Neural progenitor cell (in vitro differentiated cells): ENCODE measurements around the gene UTS2B. TPM values are rescaled to one million over a fixed set of nuclear protein-coding genes. Genes with fewer than 3 reads are reported as not detected.

ENCODE experiments used
- DNase-seq: peaks from one replicate; pipeline ENCODE4 v3.0.0-alpha.2; 2016; ENCODE audit warnings: low spot score
- H2AFZ ChIP-seq: fragments of 200-600 bp; sonication (generic); replicated peaks from 2 replicates; pipeline ENCODE4 v1.6.1; 2016; ENCODE audit warnings: antibody characterized with exemption
- H3F3A ChIP-seq: fragments of 200-600 bp; sonication (generic); 2 replicates; pipeline ENCODE4 v1.6.1; 2016; ENCODE audit warnings: antibody characterized with exemption, low read depth
- H3K27ac ChIP-seq: fragments of 200-600 bp; sonication (generic); 2 replicates; pipeline ENCODE4 v1.5.1; 2016; ENCODE audit warnings: mild to moderate bottlenecking
- H3K27me3 ChIP-seq: fragments of 200-600 bp; sonication (generic); 2 replicates; pipeline ENCODE4 v1.6.1; 2016; ENCODE audit warnings: mild to moderate bottlenecking, moderate library complexity
- H3K36me3 ChIP-seq: fragments of 200-600 bp; sonication (generic); 2 replicates; pipeline ENCODE4 v1.5.1; 2016
- H3K4me1 ChIP-seq: fragments of 200-600 bp; sonication (generic); 2 replicates; pipeline ENCODE4 v1.6.1; 2016; ENCODE audit warnings: mixed run types
- H3K4me2 ChIP-seq: fragments of 200-600 bp; sonication (generic); 2 replicates; pipeline ENCODE4 v1.6.1; 2016
- H3K4me3 ChIP-seq: fragments of 200-600 bp; sonication (generic); 2 replicates; pipeline ENCODE4 v1.5.1; 2016
- H3K79me2 ChIP-seq: fragments of 200-600 bp; sonication (generic); 2 replicates; pipeline ENCODE4 v1.6.1; 2016; ENCODE audit warnings: low read depth
- H3K9ac ChIP-seq: fragments of 200-600 bp; sonication (generic); 2 replicates; pipeline ENCODE4 v1.6.1; 2016
- H3K9me3 ChIP-seq: fragments of 200-600 bp; sonication (generic); 2 replicates; pipeline ENCODE4 v1.5.1; 2016; ENCODE audit warnings: low read depth
- H4K20me1 ChIP-seq: fragments of 200-600 bp; sonication (generic); 2 replicates; pipeline ENCODE4 v1.6.1; 2016; ENCODE audit warnings: low read depth
- H3K27ac Mint-ChIP-seq: 3 replicates; pipeline ENCODE4 v1.8.0; 2021; ENCODE audit warnings: mixed read lengths
- H3K27me3 Mint-ChIP-seq: 2 replicates; pipeline ENCODE4 v1.8.0; 2022; ENCODE audit warnings: low read depth, mild to moderate bottlenecking, inconsistent platforms, moderate library complexity, mixed read lengths; ENCODE audit not compliant: insufficient read depth
- H3K36me3 Mint-ChIP-seq: 3 replicates; pipeline ENCODE4 v1.8.0; 2021; ENCODE audit warnings: mixed read lengths
- H3K4me1 Mint-ChIP-seq: 3 replicates; pipeline ENCODE4 v1.8.0; 2021; ENCODE audit warnings: mixed read lengths
- H3K4me3 Mint-ChIP-seq: 3 replicates; pipeline ENCODE4 v1.8.0; 2021; ENCODE audit warnings: mild to moderate bottlenecking, moderate library complexity, mixed read lengths
- H3K9me3 Mint-ChIP-seq: 3 replicates; pipeline ENCODE4 v1.8.0; 2020; ENCODE audit warnings: mixed read lengths
- EZH2 ChIP-seq: fragments of 200-600 bp; sonication (generic); IDR thresholded peaks from 2 replicates; pipeline ENCODE4 v1.6.1; 2017; ENCODE audit warnings: antibody characterized with exemption, mild to moderate bottlenecking, moderate library complexity
- EZH2phosphoT487 ChIP-seq: fragments of 200-600 bp; sonication (generic); IDR thresholded peaks from 2 replicates; pipeline ENCODE4 v1.6.1; 2017; ENCODE audit warnings: antibody characterized with exemption
- total RNA-seq: library from RNA; depleted of rRNA; stranded (reverse); fragments of >200 nt; gene quantifications from 2 replicates; pipeline ENCODE4 v1.2.3, GENCODE V29; 2015; ENCODE audit warnings: low replicate concordance
- TF ChIP-seq, protein P1 (sequence below): fragments of 200-600 bp; sonication (generic); IDR thresholded peaks from 2 replicates; pipeline ENCODE4 v1.5.1; 2017; ENCODE audit warnings: antibody characterized with exemption, mild to moderate bottlenecking

UTS2B gene
- total RNA-seq, 1 donor from 2014 or later: not detected

DNA sequence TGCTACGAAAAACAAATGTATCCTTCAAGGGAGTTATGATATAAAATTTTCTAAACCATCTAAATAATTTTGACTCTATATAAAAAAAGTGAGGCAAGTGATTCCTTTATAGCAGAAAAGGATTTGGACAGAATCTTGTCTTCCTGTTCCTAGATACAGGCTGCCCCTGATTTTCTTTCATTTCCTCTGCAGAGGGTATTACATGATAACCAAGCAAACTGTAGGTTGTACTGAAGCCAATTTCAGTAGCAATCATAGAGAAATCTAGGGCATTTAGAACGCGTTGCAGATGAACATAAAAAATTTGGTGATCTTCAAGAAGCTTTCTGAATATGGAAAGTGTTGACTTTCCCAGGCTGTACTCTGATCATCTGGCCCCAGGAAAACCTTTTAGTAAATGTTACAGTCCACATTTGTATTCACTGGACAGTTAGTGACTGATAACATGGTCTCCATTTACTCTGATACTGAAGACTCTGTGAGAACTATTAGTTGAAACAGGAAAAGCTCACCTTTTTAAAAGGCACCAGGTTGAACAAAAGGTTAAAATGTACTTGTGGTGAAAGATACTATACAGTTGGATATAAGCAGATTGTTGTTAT lies 9.1 kb upstream of the UTS2B start:
- Mint-ChIP-seq H3K9me3 (peaks cover 30% of the 10 kb centered on the region), H3K27ac (no peak overlapping the region), H3K36me3 (peaks cover 29% of the 10 kb centered on the region), H3K27me3 (no peaks in the 10 kb centered on the region), H3K4me1 (peaks cover 3% of the 10 kb centered on the region), H3K4me3 (no peak overlapping the region)
- no peak for DNase-seq
- Histone ChIP-seq H3K79me2 (peaks cover 95% of the 10 kb centered on the region), H3K27me3 (no peaks in the 10 kb centered on the region), H3K4me1 (peaks cover 4% of the 10 kb centered on the region), H4K20me1 (no peaks in the 10 kb centered on the region), H2AFZ (no peak overlapping the region), H3K9ac (no peak overlapping the region), H3K4me3 (no peak overlapping the region), H3K9me3 (no peaks in the 10 kb centered on the region), H3K4me2 (no peak overlapping the region), H3K36me3 (no peaks in the 10 kb centered on the region), H3K27ac (no peak overlapping the region), H3F3A (no peaks in the 10 kb centered on the region)
- TF ChIP-seq EZH2phosphoT487: no peak
- TF ChIP-seq EZH2: no peak
- TF ChIP-seq, protein P1, sequence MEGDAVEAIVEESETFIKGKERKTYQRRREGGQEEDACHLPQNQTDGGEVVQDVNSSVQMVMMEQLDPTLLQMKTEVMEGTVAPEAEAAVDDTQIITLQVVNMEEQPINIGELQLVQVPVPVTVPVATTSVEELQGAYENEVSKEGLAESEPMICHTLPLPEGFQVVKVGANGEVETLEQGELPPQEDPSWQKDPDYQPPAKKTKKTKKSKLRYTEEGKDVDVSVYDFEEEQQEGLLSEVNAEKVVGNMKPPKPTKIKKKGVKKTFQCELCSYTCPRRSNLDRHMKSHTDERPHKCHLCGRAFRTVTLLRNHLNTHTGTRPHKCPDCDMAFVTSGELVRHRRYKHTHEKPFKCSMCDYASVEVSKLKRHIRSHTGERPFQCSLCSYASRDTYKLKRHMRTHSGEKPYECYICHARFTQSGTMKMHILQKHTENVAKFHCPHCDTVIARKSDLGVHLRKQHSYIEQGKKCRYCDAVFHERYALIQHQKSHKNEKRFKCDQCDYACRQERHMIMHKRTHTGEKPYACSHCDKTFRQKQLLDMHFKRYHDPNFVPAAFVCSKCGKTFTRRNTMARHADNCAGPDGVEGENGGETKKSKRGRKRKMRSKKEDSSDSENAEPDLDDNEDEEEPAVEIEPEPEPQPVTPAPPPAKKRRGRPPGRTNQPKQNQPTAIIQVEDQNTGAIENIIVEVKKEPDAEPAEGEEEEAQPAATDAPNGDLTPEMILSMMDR: no peak

DNA sequence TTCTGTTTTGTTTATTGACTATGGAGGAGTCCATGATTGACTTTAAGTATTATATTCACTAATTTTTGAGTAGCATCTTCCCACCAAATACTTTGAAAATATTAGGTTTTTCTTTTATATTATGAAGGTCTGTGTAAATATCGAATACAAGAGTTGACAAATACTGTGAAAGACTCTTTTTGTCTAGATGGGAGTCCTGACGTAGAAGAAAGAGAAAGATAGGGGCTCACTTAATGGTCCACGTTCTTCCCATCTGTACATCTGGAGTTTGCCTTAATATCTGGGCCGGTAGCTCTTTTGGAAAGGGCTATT lies 7.8 kb upstream of the UTS2B start:
- Mint-ChIP-seq H3K4me3 (no peak overlapping the region), H3K27me3 (no peaks in the 10 kb centered on the region), H3K9me3 (peaks cover 28% of the 10 kb centered on the region), H3K27ac (no peak overlapping the region), H3K4me1 (peaks cover 3% of the 10 kb centered on the region), H3K36me3 (peaks cover 26% of the 10 kb centered on the region)
- Histone ChIP-seq H3F3A (no peaks in the 10 kb centered on the region), H3K4me1 (peaks cover 15% of the 10 kb centered on the region), H3K9me3 (no peaks in the 10 kb centered on the region), H3K27ac (no peak overlapping the region), H4K20me1 (no peaks in the 10 kb centered on the region), H3K4me2 (no peak overlapping the region), H2AFZ (no peak overlapping the region), H3K4me3 (no peak overlapping the region), H3K79me2 (peaks cover 96% of the 10 kb centered on the region), H3K9ac (no peak overlapping the region), H3K27me3 (no peaks in the 10 kb centered on the region), H3K36me3 (no peaks in the 10 kb centered on the region)
- DNase-seq: no peak
- no peak for TF ChIP-seq EZH2phosphoT487
- TF ChIP-seq, protein P1: no peak
- TF ChIP-seq EZH2: no peak

DNA sequence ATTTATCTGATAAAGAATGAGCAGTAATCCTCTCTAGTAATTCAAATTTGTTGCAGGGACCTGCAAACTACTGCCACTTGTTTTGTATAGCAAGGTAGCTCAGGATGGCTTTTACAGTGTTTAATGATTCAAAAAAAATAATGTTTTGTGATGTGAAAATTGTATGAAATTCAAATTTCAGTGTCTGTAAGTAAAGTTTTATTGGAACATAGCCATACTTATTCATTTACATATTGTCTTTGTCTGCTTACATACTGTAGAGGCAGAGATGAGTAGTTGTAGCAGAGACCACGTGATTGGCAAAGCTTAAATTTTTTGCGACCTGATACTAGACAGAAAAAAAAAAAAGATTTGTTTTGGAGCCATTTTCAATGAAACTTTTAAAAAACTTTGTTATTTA lies 6.5 kb upstream of the UTS2B start:
- Histone ChIP-seq H3K9me3 (no peaks in the 10 kb centered on the region), H3K36me3 (no peaks in the 10 kb centered on the region), H3K27me3 (no peaks in the 10 kb centered on the region), H3K27ac (no peak overlapping the region), H2AFZ (no peak overlapping the region), H3K4me3 (no peak overlapping the region), H3K9ac (no peak overlapping the region), H3K4me1 (peaks cover 26% of the 10 kb centered on the region), H4K20me1 (no peaks in the 10 kb centered on the region), H3K4me2 (no peak overlapping the region), H3K79me2 (peaks cover 96% of the 10 kb centered on the region), H3F3A (no peaks in the 10 kb centered on the region)
- H3K27me3 Mint-ChIP-seq: no peaks in the 10 kb centered on the region
- H3K4me1 Mint-ChIP-seq: peaks cover 8% of the 10 kb centered on the region
- DNase-seq: no peak
- no peak overlapping the region for H3K4me3 Mint-ChIP-seq
- TF ChIP-seq EZH2phosphoT487 (no peak), EZH2 (no peak)
- TF ChIP-seq, protein P1: no peak
- H3K27ac Mint-ChIP-seq: no peak overlapping the region
- H3K9me3 Mint-ChIP-seq: peaks cover 19% of the 10 kb centered on the region
- peaks cover 21% of the 10 kb centered on the region for H3K36me3 Mint-ChIP-seq
